Testis (tissue), 2 donors: Measurements from ENCODE around the gene WRAP73.

Experiments used
- CTCF ChIP-seq, 3 experiments: fragments of 450-650 bp in 2 of 3; fragments of 200-600 bp in 1 of 3; sonication (generic) in 1 of 3; IDR thresholded peaks; one replicate each; pipeline ENCODE4 v1.5.1; 2016 to 2019; ENCODE audit warnings: antibody characterized with exemption in 3 of 3, mild to moderate bottlenecking in 2 of 3, moderate library complexity in 1 of 3
- POLR2A ChIP-seq: fragments of 450-650 bp; IDR thresholded peaks from one replicate; pipeline ENCODE4 v1.6.1; 2017; ENCODE audit warnings: antibody characterized with exemption, mild to moderate bottlenecking, moderate library complexity

GRCh38 chr1:3654549-3655281 lies 4.8 kb upstream of the WRAP73 start:
- no peak for TF ChIP-seq POLR2A
- no peak for TF ChIP-seq CTCF (IDR thresholded peaks at IDR 0.05)
